WTC11 (cell line): ENCODE data around the gene CTDNEP1. TPM values are rescaled to one million over a fixed set of nuclear protein-coding genes. Genes with fewer than 3 reads are reported as not detected.

ENCODE experiments used
- FOXJ3 ChIP-seq: sonication (generic); formaldehyde crosslinking; IDR thresholded peaks from 2 replicates; pipeline ENCODE4 v1.9.0; 2021; ENCODE audit warnings: missing genetic modification reagents, mild to moderate bottlenecking, borderline replicate concordance
- JAZF1 ChIP-seq: fragments of 250-450 bp; sonication (Bioruptor Pico); IDR thresholded peaks from 2 replicates; pipeline ENCODE4 v1.9.0; 2021; ENCODE audit warnings: moderate library complexity, mild to moderate bottlenecking, inconsistent platforms
- MXD4 ChIP-seq: fragments of 250-450 bp; sonication (Bioruptor Pico); IDR thresholded peaks from 2 replicates; pipeline ENCODE4 v1.8.0; 2021; ENCODE audit warnings: mild to moderate bottlenecking, moderate library complexity, borderline replicate concordance
- NR2C2 ChIP-seq: sonication (generic); formaldehyde crosslinking; IDR thresholded peaks from 2 replicates; pipeline ENCODE4 v1.8.0; 2022; ENCODE audit warnings: mild to moderate bottlenecking, missing genetic modification reagents
- NR3C1 ChIP-seq: sonication (generic); formaldehyde crosslinking; conservative IDR thresholded peaks from 2 replicates; pipeline ENCODE4 v1.8.1; 2023; ENCODE audit warnings: low read depth, mild to moderate bottlenecking, missing genetic modification reagents
- SMAD4 ChIP-seq: sonication (generic); formaldehyde crosslinking; IDR thresholded peaks from 2 replicates; pipeline ENCODE4 v1.8.0; 2022; ENCODE audit warnings: mild to moderate bottlenecking, missing genetic modification reagents
- SOX15 ChIP-seq: fragments of 250-450 bp; sonication (Bioruptor Pico); IDR thresholded peaks from 2 replicates; pipeline ENCODE4 v1.9.0; 2021; ENCODE audit warnings: mild to moderate bottlenecking
- SP1 ChIP-seq: sonication (generic); formaldehyde crosslinking; conservative IDR thresholded peaks from 2 replicates; pipeline ENCODE4 v1.8.1; 2022; ENCODE audit warnings: missing genetic modification reagents
- TP53 ChIP-seq: sonication (generic); formaldehyde crosslinking; IDR thresholded peaks from 2 replicates; pipeline ENCODE4 v1.8.1; 2023; ENCODE audit warnings: mild to moderate bottlenecking, missing genetic modification reagents
- ZNF121 ChIP-seq: sonication (generic); formaldehyde crosslinking; IDR thresholded peaks from 2 replicates; pipeline ENCODE4 v1.8.0; 2023; ENCODE audit warnings: missing genetic modification reagents
- ZNF219 ChIP-seq: sonication (generic); formaldehyde crosslinking; IDR thresholded peaks from 2 replicates; pipeline ENCODE4 v1.8.0; 2023; ENCODE audit warnings: missing genetic modification reagents, mild to moderate bottlenecking, borderline replicate concordance
- ZNF263 ChIP-seq: sonication (generic); formaldehyde crosslinking; IDR thresholded peaks from 2 replicates; pipeline ENCODE4 v1.8.1; 2022; ENCODE audit warnings: low read depth, mild to moderate bottlenecking, moderate library complexity, missing genetic modification reagents
- ZNF396 ChIP-seq: fragments of 250-450 bp; sonication (Bioruptor Pico); IDR thresholded peaks from 2 replicates; pipeline ENCODE4 v1.8.0; 2021; ENCODE audit warnings: mild to moderate bottlenecking, moderate library complexity, borderline replicate concordance
- total RNA-seq: library from RNA; stranded (reverse); gene quantifications from 3 replicates; pipeline ENCODE4 v1.2.3, GENCODE V29; 2021
- TF ChIP-seq, protein P1 (sequence below): sonication (generic); formaldehyde crosslinking; IDR thresholded peaks from 2 replicates; pipeline ENCODE4 v1.8.0; 2022; ENCODE audit warnings: mild to moderate bottlenecking, missing genetic modification reagents
- TF ChIP-seq, protein P2 (sequence below): sonication (generic); formaldehyde crosslinking; IDR thresholded peaks from 2 replicates; pipeline ENCODE4 v1.8.0; 2023; ENCODE audit warnings: missing genetic modification reagents, mild to moderate bottlenecking, borderline replicate concordance
- TF ChIP-seq, protein P3 (sequence below): sonication (generic); formaldehyde crosslinking; IDR thresholded peaks from 2 replicates; pipeline ENCODE4 v1.8.1; 2023; ENCODE audit warnings: mild to moderate bottlenecking, missing genetic modification reagents
- TF ChIP-seq, protein P4 (sequence below): fragments of 250-450 bp; sonication (Bioruptor Pico); IDR thresholded peaks from 2 replicates; pipeline ENCODE4 v1.9.0; 2021; ENCODE audit warnings: mild to moderate bottlenecking
- TF ChIP-seq, protein P5 (sequence below): fragments of 200-600 bp; IDR thresholded peaks from 2 replicates; pipeline ENCODE4 v1.8.0; 2022; ENCODE audit warnings: antibody characterized with exemption
- TF ChIP-seq, protein P6 (sequence below): fragments of 250-450 bp; sonication (Bioruptor Pico); IDR thresholded peaks from 2 replicates; pipeline ENCODE4 v1.9.0; 2021; ENCODE audit warnings: mild to moderate bottlenecking, borderline replicate concordance
- TF ChIP-seq, protein P7 (sequence below): sonication (generic); formaldehyde crosslinking; IDR thresholded peaks from 2 replicates; pipeline ENCODE4 v1.8.1; 2022; ENCODE audit warnings: mild to moderate bottlenecking, moderate library complexity, missing genetic modification reagents

The CTDNEP1 gene
- total RNA-seq, 1 experiment from 2014 or later: 127 TPM

DNA sequence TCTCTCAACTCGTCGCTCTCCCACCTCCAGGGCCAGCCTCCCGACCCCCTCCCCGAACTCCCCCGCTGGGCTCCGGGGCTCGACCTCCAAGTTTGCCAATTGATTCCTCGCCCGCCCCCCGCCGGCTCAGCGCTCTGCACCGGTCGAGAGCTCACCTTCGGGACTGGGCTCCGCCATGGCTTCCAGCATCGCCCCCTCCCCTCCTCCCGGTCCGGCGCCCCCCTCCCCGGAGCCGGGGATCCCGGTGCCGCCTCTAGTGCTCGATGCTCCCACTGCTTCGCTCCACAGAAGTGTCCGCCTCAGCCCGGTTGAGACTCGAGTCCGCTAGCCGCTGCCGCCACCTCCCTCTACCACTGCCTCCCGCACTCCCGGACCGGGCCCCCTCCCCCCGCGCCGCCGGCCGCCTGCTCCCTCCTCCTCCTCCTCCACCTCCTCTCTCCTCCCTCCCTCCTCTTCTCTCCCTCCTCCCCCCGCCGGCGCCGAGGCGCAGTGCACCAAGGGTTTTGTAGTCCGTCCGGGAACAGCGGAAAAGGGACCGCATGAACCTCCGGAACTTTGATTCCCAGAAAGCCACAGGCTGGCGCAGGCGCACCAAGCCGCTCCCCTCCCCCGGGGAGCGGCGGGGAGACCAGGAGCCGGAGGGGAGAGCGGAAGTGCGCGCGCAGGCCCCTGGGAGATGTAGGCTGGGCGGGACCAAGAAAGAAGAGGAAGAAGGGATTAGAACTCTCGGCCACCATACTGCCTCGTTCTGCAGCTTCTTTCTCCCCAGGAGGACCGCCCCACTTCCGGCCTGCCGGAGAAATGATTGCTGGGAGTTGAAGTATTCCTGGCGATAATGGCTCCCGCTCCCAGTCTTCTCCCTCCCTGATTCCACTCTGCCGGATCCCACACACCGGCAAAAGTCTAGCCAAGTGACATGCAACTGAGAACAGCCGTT lies 12.2 kb downstream of the CTDNEP1 start, which contains the start of gene PHF23 (continued):
- no peak for TF ChIP-seq NR3C1 (CRISPR knock-in tag)
- TF ChIP-seq SMAD4 (CRISPR knock-in tag): no peak
- TF ChIP-seq, protein P1, sequence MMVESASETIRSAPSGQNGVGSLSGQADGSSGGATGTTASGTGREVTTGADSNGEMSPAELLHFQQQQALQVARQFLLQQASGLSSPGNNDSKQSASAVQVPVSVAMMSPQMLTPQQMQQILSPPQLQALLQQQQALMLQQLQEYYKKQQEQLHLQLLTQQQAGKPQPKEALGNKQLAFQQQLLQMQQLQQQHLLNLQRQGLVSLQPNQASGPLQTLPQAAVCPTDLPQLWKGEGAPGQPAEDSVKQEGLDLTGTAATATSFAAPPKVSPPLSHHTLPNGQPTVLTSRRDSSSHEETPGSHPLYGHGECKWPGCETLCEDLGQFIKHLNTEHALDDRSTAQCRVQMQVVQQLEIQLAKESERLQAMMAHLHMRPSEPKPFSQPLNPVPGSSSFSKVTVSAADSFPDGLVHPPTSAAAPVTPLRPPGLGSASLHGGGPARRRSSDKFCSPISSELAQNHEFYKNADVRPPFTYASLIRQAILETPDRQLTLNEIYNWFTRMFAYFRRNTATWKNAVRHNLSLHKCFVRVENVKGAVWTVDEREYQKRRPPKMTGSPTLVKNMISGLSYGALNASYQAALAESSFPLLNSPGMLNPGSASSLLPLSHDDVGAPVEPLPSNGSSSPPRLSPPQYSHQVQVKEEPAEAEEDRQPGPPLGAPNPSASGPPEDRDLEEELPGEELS: no peak
- TF ChIP-seq, protein P2, sequence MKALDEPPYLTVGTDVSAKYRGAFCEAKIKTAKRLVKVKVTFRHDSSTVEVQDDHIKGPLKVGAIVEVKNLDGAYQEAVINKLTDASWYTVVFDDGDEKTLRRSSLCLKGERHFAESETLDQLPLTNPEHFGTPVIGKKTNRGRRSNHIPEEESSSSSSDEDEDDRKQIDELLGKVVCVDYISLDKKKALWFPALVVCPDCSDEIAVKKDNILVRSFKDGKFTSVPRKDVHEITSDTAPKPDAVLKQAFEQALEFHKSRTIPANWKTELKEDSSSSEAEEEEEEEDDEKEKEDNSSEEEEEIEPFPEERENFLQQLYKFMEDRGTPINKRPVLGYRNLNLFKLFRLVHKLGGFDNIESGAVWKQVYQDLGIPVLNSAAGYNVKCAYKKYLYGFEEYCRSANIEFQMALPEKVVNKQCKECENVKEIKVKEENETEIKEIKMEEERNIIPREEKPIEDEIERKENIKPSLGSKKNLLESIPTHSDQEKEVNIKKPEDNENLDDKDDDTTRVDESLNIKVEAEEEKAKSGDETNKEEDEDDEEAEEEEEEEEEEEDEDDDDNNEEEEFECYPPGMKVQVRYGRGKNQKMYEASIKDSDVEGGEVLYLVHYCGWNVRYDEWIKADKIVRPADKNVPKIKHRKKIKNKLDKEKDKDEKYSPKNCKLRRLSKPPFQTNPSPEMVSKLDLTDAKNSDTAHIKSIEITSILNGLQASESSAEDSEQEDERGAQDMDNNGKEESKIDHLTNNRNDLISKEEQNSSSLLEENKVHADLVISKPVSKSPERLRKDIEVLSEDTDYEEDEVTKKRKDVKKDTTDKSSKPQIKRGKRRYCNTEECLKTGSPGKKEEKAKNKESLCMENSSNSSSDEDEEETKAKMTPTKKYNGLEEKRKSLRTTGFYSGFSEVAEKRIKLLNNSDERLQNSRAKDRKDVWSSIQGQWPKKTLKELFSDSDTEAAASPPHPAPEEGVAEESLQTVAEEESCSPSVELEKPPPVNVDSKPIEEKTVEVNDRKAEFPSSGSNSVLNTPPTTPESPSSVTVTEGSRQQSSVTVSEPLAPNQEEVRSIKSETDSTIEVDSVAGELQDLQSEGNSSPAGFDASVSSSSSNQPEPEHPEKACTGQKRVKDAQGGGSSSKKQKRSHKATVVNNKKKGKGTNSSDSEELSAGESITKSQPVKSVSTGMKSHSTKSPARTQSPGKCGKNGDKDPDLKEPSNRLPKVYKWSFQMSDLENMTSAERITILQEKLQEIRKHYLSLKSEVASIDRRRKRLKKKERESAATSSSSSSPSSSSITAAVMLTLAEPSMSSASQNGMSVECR (CRISPR knock-in tag): peak; percentile 23; the same call in 1 of the 2 replicates
- no peak for TF ChIP-seq NR2C2
- TF ChIP-seq, protein P3, sequence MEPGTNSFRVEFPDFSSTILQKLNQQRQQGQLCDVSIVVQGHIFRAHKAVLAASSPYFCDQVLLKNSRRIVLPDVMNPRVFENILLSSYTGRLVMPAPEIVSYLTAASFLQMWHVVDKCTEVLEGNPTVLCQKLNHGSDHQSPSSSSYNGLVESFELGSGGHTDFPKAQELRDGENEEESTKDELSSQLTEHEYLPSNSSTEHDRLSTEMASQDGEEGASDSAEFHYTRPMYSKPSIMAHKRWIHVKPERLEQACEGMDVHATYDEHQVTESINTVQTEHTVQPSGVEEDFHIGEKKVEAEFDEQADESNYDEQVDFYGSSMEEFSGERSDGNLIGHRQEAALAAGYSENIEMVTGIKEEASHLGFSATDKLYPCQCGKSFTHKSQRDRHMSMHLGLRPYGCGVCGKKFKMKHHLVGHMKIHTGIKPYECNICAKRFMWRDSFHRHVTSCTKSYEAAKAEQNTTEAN (CRISPR knock-in tag): 0 out of 2 replicates have a peak, but pooled peaks have one; percentile 54
- TF ChIP-seq, protein P4, sequence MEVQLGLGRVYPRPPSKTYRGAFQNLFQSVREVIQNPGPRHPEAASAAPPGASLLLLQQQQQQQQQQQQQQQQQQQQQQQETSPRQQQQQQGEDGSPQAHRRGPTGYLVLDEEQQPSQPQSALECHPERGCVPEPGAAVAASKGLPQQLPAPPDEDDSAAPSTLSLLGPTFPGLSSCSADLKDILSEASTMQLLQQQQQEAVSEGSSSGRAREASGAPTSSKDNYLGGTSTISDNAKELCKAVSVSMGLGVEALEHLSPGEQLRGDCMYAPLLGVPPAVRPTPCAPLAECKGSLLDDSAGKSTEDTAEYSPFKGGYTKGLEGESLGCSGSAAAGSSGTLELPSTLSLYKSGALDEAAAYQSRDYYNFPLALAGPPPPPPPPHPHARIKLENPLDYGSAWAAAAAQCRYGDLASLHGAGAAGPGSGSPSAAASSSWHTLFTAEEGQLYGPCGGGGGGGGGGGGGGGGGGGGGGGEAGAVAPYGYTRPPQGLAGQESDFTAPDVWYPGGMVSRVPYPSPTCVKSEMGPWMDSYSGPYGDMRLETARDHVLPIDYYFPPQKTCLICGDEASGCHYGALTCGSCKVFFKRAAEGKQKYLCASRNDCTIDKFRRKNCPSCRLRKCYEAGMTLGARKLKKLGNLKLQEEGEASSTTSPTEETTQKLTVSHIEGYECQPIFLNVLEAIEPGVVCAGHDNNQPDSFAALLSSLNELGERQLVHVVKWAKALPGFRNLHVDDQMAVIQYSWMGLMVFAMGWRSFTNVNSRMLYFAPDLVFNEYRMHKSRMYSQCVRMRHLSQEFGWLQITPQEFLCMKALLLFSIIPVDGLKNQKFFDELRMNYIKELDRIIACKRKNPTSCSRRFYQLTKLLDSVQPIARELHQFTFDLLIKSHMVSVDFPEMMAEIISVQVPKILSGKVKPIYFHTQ: no peak
- TF ChIP-seq ZNF396 (CRISPR knock-in tag): no peak
- TF ChIP-seq ZNF263: peak; percentile 100
- TF ChIP-seq ZNF219 (CRISPR knock-in tag): no peak
- TF ChIP-seq, protein P5, sequence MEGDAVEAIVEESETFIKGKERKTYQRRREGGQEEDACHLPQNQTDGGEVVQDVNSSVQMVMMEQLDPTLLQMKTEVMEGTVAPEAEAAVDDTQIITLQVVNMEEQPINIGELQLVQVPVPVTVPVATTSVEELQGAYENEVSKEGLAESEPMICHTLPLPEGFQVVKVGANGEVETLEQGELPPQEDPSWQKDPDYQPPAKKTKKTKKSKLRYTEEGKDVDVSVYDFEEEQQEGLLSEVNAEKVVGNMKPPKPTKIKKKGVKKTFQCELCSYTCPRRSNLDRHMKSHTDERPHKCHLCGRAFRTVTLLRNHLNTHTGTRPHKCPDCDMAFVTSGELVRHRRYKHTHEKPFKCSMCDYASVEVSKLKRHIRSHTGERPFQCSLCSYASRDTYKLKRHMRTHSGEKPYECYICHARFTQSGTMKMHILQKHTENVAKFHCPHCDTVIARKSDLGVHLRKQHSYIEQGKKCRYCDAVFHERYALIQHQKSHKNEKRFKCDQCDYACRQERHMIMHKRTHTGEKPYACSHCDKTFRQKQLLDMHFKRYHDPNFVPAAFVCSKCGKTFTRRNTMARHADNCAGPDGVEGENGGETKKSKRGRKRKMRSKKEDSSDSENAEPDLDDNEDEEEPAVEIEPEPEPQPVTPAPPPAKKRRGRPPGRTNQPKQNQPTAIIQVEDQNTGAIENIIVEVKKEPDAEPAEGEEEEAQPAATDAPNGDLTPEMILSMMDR: no peak
- no peak for TF ChIP-seq JAZF1
- no peak for TF ChIP-seq ZNF121 (CRISPR knock-in tag)
- TF ChIP-seq FOXJ3 (CRISPR knock-in tag): no peak
- TF ChIP-seq, protein P6, sequence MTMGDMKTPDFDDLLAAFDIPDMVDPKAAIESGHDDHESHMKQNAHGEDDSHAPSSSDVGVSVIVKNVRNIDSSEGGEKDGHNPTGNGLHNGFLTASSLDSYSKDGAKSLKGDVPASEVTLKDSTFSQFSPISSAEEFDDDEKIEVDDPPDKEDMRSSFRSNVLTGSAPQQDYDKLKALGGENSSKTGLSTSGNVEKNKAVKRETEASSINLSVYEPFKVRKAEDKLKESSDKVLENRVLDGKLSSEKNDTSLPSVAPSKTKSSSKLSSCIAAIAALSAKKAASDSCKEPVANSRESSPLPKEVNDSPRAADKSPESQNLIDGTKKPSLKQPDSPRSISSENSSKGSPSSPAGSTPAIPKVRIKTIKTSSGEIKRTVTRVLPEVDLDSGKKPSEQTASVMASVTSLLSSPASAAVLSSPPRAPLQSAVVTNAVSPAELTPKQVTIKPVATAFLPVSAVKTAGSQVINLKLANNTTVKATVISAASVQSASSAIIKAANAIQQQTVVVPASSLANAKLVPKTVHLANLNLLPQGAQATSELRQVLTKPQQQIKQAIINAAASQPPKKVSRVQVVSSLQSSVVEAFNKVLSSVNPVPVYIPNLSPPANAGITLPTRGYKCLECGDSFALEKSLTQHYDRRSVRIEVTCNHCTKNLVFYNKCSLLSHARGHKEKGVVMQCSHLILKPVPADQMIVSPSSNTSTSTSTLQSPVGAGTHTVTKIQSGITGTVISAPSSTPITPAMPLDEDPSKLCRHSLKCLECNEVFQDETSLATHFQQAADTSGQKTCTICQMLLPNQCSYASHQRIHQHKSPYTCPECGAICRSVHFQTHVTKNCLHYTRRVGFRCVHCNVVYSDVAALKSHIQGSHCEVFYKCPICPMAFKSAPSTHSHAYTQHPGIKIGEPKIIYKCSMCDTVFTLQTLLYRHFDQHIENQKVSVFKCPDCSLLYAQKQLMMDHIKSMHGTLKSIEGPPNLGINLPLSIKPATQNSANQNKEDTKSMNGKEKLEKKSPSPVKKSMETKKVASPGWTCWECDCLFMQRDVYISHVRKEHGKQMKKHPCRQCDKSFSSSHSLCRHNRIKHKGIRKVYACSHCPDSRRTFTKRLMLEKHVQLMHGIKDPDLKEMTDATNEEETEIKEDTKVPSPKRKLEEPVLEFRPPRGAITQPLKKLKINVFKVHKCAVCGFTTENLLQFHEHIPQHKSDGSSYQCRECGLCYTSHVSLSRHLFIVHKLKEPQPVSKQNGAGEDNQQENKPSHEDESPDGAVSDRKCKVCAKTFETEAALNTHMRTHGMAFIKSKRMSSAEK (CRISPR knock-in tag): no peak
- TF ChIP-seq SOX15: no peak
- TF ChIP-seq TP53: no peak
- TF ChIP-seq SP1 (CRISPR knock-in tag): peak; percentile 63; the same call in 1 of the 2 replicates
- no peak for TF ChIP-seq MXD4 (CRISPR knock-in tag)
- TF ChIP-seq, protein P7, sequence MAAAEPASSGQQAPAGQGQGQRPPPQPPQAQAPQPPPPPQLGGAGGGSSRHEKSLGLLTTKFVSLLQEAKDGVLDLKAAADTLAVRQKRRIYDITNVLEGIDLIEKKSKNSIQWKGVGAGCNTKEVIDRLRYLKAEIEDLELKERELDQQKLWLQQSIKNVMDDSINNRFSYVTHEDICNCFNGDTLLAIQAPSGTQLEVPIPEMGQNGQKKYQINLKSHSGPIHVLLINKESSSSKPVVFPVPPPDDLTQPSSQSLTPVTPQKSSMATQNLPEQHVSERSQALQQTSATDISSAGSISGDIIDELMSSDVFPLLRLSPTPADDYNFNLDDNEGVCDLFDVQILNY: peak; percentile 66; the same call in 1 of the 2 replicates
